HG03103 (cell line): Measurements from ENCODE around the gene MLXIPL.
"Not testable (repeated sequence)": the region's sequence is repeated elsewhere in the genome, so short reads cannot be mapped to it uniquely, and the experiment has no call there.

Source experiments
- ATAC-seq: cut with Tn5 transposase; IDR thresholded peaks from one replicate; pipeline ENCODE4 v1.9.1; 2021; ENCODE audit warnings: low read depth; ENCODE audit not compliant: unreplicated experiment

The MLXIPL gene

DNA sequence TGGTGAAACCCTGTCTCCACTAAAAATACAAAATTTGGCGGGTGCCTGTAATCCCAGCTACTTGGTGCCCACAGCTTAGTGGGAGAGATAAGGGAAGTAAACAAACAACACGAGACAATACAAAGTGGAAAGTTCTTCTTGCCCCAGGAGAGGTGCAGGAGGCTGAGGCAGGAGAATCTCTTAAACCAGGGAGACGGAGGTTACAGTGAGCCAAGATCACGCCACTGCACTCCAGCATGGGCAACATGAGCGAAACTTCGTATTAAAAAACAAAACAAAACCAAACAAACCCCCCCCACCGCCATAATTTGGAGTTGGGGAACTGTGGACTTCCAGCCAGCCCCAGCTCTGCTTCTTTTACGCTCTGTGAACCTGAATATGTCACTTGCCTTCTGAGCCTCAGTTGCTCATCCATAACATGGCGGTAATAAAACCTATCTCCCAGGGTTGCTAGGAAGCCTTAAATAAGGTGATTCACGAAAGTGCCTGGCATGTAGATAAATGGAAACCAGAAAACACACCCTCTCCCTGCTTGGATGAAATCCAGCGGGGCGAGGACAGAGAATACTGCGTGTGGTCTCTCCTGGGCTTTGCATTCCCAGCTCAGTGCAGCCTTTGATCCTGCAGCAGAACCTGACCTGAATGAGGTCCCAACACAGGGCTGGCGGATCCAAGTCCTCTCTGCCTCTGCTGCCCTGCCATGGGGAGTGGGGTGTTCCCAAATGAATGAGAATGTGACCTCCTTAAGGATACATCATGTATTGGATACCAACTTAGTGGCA, 10.2 kb downstream of the MLXIPL start:
- no peak for ATAC-seq

DNA sequence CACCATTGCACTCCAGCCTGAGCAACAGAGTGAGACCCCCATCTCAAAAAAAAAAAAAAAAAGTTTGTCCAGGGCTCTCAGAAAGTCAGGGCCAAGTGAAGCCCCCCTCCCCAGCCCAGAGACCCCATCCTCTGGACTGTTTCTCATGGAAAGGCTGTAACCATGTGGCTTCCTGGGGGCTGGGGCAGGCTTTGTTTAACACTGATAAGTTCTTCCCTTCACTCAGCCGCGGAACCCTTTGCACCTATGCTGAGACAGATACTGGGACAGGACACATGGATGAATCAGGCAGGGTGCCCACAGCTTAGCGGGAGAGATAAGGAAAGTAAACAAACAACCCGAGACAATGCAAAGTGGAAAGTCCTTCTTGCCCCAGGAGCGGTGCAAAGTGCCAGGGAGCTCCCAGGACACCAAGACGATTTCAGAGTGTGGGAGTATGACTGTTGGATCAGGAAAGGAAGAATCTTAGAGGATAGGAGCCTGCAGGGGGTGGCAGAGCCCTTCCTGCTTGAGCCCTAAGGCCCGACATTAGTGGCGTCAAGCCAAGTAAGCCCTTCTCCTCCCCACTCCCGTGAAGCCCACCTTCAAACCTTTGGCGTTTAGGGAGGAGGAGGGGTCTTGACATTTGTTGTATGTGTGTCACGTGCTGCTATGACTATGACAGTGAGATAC, 11.6 kb downstream of the MLXIPL start:
- no peak for ATAC-seq

DNA sequence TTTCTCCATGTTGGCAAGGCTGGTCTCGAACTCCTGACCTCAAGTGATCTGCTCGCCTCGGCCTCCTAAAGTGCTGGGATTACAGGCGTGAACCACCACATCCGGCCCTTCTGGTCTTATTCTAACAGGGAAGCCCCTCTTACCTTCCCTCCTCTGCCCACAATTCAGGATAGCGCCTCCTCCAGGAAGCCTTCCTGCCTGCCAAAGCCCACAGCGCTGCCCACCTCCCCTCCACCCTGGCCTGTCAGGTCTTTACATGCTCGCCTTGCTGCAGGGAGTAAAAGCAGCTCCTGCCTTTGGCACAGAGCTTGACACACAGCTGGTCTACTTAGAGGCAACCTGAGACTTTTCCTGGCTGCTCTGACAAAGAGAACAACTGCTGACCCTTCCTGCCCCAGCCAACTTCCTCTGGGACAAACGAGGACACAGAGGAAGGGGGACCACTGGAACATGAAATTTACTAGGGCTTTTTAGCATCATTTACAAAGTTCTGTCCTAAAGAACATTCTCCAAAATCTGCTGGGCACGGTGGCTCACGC, 13.2 kb downstream of the MLXIPL start:
- ATAC-seq = no peak

DNA sequence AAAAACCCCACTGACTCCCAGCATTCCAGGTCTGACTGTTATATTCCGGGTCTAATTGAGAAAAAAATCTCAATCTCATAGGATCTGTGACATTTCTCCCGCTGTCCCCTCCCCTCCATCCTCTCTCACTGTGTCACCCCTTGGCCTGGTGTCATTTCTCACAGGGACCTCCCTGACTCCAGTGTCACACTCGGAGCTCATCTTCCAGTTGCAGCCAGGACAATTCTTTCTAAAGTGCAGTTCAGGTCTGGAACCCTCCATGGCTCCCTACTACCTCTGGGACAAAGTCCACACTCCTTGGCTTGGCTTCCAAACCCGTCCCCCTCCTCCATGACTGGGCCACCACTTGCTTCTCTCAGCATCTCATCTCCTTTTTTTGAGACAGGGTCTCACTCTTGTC, 14.2 kb downstream of the MLXIPL start:
- no peak for ATAC-seq

DNA sequence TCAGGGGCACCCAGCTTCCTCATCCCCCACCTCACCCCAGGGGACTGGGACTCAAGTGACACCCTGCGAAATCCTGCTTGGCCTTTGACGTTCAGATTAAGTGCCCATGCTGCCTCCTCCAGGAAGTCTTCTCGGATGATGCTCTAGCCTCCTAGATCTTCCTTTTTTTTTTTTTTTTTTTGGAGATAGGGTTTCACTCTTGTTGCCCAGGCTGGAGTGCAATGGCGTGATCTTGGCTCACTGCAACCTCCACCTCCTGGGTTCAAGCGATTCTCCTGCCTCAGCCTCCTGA, 16.7 kb downstream of the MLXIPL start:
- not testable (repeated sequence) for ATAC-seq

DNA sequence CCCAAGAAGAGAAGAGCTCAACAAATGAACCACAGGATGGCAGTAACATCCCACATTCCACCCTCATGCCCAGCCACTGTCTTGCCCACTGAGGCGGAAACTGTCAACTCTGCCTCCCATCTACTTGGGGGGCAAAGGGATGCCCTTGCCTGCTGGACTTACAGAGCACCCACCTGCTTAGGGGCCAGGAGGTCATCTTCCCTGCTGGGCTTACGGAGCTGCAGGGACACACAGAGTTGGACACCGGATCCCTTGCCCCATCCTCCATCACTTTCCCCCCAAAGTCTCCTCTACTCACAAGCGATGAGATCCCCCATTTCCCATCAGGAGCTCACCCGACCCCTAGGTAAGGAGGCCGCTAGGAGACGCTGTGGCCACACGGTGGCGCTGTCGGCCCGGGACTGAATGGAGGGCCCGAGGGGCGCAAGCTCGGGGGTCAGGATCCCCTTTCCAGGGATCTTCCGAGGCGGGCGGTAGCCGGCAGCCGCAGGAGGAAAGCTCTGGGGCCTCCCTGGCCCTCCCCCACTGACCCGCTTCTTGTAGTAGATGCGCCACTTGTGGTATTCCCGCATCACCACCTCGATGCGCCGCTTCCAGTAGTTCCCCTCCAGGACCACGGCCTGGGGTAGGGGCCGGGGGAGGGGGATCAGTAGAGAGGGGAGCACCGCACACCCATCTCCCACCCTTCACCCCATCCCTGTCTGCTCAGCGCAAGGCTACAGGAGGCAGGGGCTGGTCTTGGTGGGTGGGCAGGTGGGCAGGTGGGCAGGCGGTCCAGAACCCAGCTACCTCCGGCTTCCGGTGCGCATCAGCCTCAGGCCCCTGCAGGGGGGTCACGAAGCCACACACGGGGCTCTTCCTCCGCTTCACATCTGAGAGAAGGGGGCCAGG, 17.3 kb downstream of the MLXIPL start:
- no peak for ATAC-seq

DNA sequence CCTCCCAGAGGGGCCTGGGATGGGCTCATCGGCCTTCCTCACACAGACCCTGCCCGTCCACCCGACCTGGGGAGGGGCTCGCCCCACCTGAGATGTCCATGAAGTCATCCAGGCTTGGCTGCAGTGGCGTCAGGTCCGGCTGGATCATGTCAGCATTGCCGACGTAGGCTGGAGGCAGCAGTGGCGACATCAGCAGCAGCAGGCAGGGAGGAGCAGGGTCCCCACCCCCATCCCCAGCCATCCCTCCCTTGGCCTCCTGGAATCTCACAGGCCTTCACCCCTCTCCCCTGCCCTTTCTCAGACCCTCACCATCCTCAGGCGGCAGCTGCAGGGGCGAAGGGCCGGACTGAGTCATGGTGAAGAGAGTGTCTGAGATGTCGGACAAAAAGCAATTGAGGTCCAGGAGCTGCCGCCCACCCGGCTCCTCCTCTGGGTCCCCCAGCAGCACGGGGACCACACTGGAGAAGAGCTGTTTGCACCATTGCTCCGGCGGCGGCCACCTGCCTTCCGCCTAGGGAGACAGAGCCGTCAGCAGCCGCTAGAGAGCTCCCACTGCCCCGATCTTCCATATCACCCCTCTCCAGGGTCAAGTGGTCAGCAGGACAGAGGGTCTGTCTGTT, 18.6 kb downstream of the MLXIPL start:
- ATAC-seq = no peak

DNA sequence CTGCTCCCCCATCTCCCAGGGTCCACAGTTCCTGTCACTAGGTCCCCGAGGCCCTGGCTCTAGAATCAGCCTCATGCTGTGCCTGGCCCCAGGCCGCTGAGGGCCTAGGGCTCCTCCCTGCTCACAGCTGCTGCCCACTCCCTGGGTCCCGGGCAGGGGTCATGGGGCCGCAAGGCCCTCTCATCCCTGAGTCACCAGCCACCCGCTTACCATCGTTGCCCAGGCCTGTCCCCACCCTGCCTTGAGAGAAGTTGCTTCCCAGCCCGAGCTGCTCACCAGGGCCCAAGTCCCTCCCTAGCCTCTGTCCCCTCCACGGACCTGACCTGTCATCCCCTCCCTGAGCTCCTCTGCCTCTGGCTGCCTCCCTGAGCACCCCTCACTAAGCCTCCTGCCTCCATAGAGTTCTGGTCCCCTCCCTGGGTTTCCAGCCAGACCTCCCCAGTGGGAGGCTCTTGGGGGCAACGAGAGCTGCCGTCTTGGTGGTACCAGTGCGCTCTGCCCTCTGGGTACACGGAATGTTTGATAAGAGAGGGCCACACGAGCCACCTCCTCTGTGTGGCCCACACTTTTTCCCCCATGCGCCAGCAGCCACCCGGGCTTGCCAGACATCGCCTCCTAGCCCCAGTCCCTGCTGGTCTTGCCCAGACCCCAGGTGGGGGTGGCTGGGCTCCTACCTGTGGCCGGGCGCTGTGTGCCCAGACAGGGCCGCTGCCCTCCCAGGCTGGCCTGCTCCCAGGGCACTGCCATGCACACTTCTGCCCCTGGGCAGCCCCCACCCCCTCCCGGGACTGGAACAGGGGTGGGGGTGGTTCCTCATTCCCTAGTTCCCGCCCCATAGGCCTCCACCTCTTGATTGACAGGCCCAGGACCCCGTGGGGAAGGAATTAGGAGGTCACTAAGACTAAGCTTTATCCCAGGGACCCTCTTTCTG, 21.3 kb downstream of the MLXIPL start:
- no peak for ATAC-seq

DNA sequence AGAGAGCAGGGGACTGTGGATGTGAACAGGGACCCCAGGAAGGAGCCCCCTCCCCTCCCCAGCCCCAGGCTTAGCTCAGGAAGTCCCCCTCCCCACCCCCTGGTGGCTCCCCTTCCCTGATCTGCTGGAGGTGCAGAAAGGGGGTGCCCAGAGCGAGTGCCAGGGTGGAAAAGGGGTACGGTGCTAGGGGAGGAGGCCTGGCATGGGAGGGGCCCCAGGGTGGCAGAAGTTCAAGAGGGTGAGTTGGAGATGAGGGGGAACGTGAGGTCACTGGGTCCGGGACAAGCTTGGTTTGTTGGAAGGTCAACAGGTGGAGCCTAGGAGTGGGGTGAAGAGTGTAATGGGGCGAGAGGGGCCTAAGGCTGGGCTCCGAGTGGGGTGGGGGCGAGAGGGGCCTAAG, 24.4 kb downstream of the MLXIPL start:
- no peak for ATAC-seq

DNA sequence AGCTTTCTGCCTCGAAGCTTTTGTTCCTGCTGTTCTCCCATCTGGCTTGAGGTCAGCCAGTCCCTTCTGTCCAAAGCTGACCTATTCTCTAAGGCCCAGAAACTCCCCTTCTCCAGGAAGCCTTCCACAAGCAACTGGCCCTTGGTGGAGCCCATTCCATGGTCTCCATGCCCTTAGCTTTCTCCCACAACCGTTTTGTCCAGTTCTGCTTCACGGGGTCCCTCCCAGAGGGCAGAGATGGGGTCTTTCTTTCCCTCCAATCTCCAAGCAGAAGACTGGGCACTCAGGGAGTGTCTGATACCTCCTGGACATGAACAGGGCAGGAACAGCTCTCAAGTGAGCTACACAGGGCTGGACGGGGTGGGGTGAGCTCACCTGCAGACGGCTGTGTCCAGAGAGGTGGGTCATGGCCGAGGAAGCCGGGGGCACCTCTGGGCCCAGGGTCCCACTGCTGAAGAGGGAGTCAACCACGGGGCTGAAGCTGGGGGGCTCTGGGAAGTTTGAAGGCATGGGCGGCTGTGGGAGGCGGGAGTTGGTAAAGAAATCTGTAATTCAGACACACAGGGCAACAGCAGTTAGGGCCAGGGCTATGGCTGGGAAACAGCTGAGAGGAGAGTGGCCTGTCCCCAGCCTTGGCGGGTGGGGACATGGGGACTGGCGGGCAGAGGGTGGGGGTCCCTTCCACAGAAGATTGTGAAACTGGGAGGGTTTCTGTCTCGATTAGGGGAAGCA, 25.0 kb downstream of the MLXIPL start:
- ATAC-seq = no peak

DNA sequence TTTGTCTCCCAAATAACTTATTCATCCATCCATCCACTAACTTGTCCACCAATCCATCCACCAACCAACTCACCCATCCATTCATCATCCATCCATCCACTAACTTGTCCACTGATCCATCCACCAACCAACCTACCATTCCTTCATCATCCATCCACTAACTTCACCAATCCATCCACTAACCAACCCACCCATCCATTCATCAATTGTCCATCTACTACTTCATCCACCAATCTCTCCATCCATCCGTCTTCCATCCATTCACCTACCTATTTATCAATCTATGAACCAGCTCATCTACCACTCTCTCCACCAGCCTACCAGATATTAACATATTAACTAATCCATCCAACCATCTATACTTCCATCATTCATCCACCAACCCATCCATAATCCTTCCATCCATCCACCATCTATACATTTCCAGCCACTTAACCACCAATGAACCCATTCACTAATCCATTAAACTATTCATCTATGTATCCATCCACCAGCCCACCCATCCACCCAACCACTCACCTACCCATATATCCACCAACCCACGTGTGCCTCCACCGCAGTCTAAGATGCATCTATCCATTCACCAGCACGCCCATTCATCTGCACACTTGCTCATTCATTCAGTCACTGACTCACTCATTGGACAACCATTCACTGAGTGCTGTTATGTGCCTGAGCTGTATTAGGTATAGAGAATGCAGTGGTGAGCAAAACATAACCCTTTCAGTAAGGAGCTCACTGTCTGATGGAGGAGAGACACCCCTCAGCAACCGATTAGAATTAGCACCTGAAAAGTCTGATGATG, 26.1 kb downstream of the MLXIPL start:
- ATAC-seq = no peak

DNA sequence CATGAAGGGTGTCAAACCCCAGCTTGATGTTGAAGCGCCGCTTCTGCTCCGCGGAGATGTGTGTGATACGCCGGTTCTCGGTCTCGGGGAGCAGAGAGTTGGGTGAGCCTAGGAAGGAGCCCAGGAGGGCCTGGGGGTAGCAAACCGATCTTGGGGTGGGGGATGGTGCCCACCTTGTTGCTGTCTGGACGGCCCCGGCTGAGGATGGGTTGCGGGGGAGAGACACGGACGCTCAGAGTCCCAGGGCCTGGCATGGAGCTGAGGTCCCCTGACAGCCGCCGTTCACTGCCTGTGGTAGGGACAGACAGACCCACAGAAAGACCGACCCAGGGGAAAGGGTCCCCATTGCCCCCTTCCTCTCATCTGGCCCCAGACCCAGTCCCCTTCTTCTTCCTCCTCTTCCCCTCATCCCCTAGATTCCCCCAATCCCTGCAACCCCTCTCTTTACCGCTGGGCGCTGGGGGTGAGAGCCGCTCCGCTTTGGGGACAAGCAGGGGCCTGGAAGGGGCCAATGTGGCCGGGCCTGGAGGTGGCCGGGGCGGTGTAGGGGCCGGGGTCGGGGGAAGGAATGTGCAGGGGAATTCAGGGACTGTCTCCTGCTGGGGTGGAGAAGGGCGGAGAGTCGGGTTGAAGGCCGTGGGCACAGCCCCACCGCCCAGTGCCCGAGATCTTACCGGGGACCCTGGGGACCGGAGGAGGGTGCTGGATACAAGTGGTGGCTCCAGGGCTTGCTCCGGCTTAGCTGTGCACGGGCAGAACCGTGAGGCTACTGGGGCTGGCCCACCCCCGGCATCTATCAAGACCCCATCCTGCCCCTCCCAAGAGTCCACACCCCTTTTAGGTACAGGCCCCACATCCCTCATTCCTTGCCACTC, 27.9 kb downstream of the MLXIPL start:
- ATAC-seq = no peak

DNA sequence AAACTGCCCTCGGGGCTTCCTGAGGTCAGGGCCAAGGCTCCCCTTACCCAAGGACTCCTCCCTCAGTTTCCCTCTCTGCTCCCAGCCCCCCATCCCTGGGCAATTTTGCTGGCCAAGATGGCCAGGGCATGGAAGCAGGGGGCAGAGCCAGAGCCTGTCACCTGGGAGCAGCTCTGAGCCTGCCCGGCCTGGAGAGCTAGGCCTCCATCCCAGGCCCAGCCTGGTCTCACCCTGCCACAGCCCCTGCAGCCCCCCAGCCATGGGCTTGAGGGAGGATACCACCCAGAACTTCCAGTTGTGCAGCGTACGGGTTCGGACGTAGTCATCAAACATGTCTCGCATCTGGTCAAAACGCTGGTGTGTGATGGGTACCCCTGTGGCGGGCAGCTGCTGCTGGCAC, 29.0 kb downstream of the MLXIPL start:
- no peak for ATAC-seq

DNA sequence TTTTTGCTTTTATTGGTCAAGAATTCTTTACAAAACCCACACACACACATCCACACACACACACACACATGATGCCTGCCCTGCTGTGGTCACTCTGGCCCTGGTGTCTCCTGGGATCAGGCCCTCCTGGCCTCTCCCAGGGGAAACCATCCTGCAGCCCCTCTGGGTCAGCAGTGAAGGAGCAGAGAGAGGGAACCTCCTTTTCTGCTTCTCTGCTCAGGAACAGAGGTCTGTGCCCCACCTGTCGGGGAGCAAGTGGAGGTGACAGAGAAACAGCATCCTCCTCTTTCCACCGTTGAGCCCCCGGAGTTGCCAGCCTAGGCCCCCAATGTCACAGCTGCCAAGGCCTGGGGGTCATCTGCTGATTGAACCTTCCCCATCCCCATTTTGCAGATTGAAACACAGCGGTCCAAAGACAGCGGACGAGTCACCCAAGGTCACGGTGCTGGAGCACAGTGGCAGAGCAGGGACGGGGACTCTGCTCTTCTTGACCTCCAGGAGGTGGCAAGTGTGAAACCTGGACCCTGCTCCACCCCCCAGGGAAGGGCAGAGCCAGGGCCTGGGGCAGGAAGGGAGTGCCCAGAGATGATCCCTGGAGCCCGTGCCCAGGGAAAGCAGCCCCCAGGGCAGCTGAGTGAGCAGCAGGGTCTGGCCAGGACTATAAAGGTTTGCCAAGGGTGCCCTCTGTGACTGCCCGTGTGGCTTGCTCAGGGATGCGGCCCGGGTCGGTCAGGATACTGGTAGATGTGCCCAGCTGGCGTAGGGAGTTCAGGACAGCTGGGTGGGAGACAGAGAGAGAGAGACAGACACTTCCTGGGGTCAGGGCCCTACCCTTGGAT, 30.9 kb downstream of the MLXIPL start:
- ATAC-seq = no peak

DNA sequence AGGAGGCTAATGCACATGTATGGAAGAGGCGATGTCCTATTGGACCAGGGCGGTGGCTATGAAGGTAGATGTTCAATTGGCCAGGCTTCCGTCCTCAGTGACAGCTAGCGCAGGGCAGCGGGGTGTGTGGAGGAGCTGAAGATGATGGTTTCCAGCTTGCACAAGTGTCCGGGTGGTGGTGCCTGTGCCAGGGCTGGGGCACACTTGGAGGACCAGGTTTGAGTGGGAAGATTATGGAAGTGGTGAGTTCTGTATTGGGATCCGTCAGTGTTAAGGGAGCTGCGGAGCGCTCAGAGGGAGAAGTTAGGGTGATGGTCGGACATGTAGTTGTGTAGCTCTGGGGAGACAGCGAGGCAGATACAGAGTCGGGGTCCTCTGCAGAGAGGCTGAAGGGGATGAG, 37.4 kb downstream of the MLXIPL start:
- no peak for ATAC-seq

DNA sequence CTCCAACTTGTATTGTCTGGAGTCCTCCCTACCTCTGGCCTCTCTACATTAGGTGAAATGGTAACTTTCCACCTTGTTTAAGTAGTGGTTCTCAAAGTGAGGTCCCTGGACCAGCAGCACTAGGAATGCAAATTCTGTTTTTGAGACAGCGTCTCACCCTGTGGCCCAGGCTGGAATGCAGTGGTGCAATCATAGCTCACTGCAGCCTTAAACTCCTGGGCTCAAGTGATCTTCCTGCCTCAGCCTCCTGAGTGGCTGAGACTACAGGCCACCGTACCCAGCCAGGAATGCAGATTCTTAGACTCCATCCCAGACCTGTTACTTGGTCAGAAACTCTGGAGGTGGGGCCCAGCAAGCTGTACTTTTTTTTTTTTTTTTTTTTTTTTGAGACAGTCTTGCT, 39.1 kb downstream of the MLXIPL start:
- no peak for ATAC-seq
